Effector memory CD4-positive, alpha-beta T cell (primary cell): Measurements from ENCODE around the gene ERCC6L.

Source experiments
- DNase-seq, 3 donors: peaks; one replicate each; pipeline ENCODE4 v3.0.0-alpha.2; 2020
- H3K27ac ChIP-seq: 2 replicates; pipeline ENCODE4 v1.7.0; 2013; ENCODE audit warnings: mild to moderate bottlenecking, low read length, moderate library complexity; ENCODE audit not compliant: insufficient read depth, poor library complexity, severe bottlenecking
- H3K27me3 ChIP-seq: replicated peaks from 2 replicates; pipeline ENCODE4 v1.7.0; 2013; ENCODE audit warnings: mild to moderate bottlenecking, low read length; ENCODE audit not compliant: insufficient read depth, control insufficient read depth, poor library complexity, severe bottlenecking
- H3K36me3 ChIP-seq: 2 replicates; pipeline ENCODE4 v1.7.0; 2013; ENCODE audit warnings: mild to moderate bottlenecking, low read length, moderate library complexity; ENCODE audit not compliant: control insufficient read depth, insufficient read depth
- H3K4me1 ChIP-seq: 2 replicates; pipeline ENCODE4 v1.7.0; 2013; ENCODE audit warnings: low read length, mild to moderate bottlenecking; ENCODE audit not compliant: control insufficient read depth, insufficient read depth, poor library complexity, severe bottlenecking
- H3K4me3 ChIP-seq: 2 replicates; pipeline ENCODE4 v1.7.0; 2013; ENCODE audit warnings: low read length, low read depth, mild to moderate bottlenecking; ENCODE audit not compliant: insufficient read depth, poor library complexity, severe bottlenecking
- H3K9me3 ChIP-seq: 2 replicates; pipeline ENCODE4 v1.7.0; 2013; ENCODE audit warnings: mild to moderate bottlenecking, low read length, moderate library complexity; ENCODE audit not compliant: control insufficient read depth

The ERCC6L gene

GRCh38 chrX:72270316-72270866 is 31.6 kb upstream of the ERCC6L start:
- Histone ChIP-seq H3K4me1 (peaks cover 21% of the 10 kb centered on the region), H3K4me3 (no peak overlapping the region), H3K27me3 (no peaks in the 10 kb centered on the region), H3K36me3 (peaks cover 66% of the 10 kb centered on the region), H3K27ac (no peak overlapping the region), H3K9me3 (no peaks in the 10 kb centered on the region)
- no peak for DNase-seq

- no peaks in the 10 kb centered on the region for H3K9me3 ChIP-seq
- DNase-seq: peak in 1 of 3 donors; percentile 18
- H3K27ac ChIP-seq: no peak overlapping the region
- H3K36me3 ChIP-seq: peaks cover 62% of the 10 kb centered on the region
- H3K27me3 ChIP-seq: no peaks in the 10 kb centered on the region
- peaks cover 15% of the 10 kb centered on the region for H3K4me1 ChIP-seq
- H3K4me3 ChIP-seq: no peak overlapping the region
Measured at GRCh38 chrX:72269671-72270251, 30.9 kb upstream of the ERCC6L start.

GRCh38 chrX:72268597-72269365 is 30.0 kb upstream of the ERCC6L start:
- Histone ChIP-seq H3K4me1 (peaks cover 6% of the 10 kb centered on the region), H3K9me3 (no peaks in the 10 kb centered on the region), H3K4me3 (no peak overlapping the region), H3K27me3 (no peaks in the 10 kb centered on the region), H3K36me3 (peaks cover 53% of the 10 kb centered on the region), H3K27ac (no peak overlapping the region)
- DNase-seq: no peak

- Histone ChIP-seq H3K9me3 (no peaks in the 10 kb centered on the region), H3K27ac (no peak overlapping the region), H3K36me3 (peaks cover 19% of the 10 kb centered on the region), H3K4me1 (peaks cover 2% of the 10 kb centered on the region), H3K27me3 (no peaks in the 10 kb centered on the region), H3K4me3 (no peak overlapping the region)
- no peak for DNase-seq
Measured at GRCh38 chrX:72265263-72265662, 26.4 kb upstream of the ERCC6L start.

- H3K9me3 ChIP-seq: no peaks in the 10 kb centered on the region
- no peak for DNase-seq
- no peaks in the 10 kb centered on the region for H3K4me1 ChIP-seq
- H3K4me3 ChIP-seq: no peak overlapping the region
- H3K27ac ChIP-seq: no peak overlapping the region
- no peaks in the 10 kb centered on the region for H3K36me3 ChIP-seq
- H3K27me3 ChIP-seq: no peaks in the 10 kb centered on the region
Measured at GRCh38 chrX:72262077-72262476, 23.2 kb upstream of the ERCC6L start.

GRCh38 chrX:72260448-72260847 is 21.6 kb upstream of the ERCC6L start:
- H3K36me3 ChIP-seq: no peaks in the 10 kb centered on the region
- no peaks in the 10 kb centered on the region for H3K9me3 ChIP-seq
- DNase-seq: no peak
- H3K4me1 ChIP-seq: no peaks in the 10 kb centered on the region
- H3K4me3 ChIP-seq: no peak overlapping the region
- H3K27me3 ChIP-seq: no peaks in the 10 kb centered on the region
- no peak overlapping the region for H3K27ac ChIP-seq

- Histone ChIP-seq H3K9me3 (no peaks in the 10 kb centered on the region), H3K27ac (no peak overlapping the region), H3K36me3 (no peaks in the 10 kb centered on the region), H3K4me1 (no peaks in the 10 kb centered on the region), H3K27me3 (no peaks in the 10 kb centered on the region), H3K4me3 (no peak overlapping the region)
- no peak for DNase-seq
Measured at GRCh38 chrX:72258174-72258573, 19.3 kb upstream of the ERCC6L start.

GRCh38 chrX:72255864-72256263 is 17.0 kb upstream of the ERCC6L start:
- DNase-seq: no peak
- Histone ChIP-seq H3K27me3 (no peaks in the 10 kb centered on the region), H3K9me3 (no peaks in the 10 kb centered on the region), H3K4me1 (no peaks in the 10 kb centered on the region), H3K27ac (no peak overlapping the region), H3K4me3 (no peak overlapping the region), H3K36me3 (no peaks in the 10 kb centered on the region)

GRCh38 chrX:72255445-72255844 is 16.6 kb upstream of the ERCC6L start:
- DNase-seq: no peak
- Histone ChIP-seq H3K9me3 (no peaks in the 10 kb centered on the region), H3K4me3 (no peak overlapping the region), H3K27ac (no peak overlapping the region), H3K36me3 (no peaks in the 10 kb centered on the region), H3K4me1 (no peaks in the 10 kb centered on the region), H3K27me3 (no peaks in the 10 kb centered on the region)

- Histone ChIP-seq H3K36me3 (no peaks in the 10 kb centered on the region), H3K4me3 (no peak overlapping the region), H3K9me3 (no peaks in the 10 kb centered on the region), H3K4me1 (no peaks in the 10 kb centered on the region), H3K27ac (no peak overlapping the region), H3K27me3 (no peaks in the 10 kb centered on the region)
- DNase-seq: no peak
Measured at GRCh38 chrX:72254816-72255215, 16.0 kb upstream of the ERCC6L start.
